Mesendoderm (in vitro differentiated cells): ENCODE measurements around the gene SNHG17.

Source experiments
- DNase-seq: peaks from one replicate; pipeline ENCODE4 v3.0.0; 2013
- H2AK5ac ChIP-seq: 2 replicates; pipeline ENCODE4 v1.6.1; 2013; ENCODE audit warnings: low read length, inconsistent platforms
- H2BK120ac ChIP-seq: 2 replicates; pipeline ENCODE4 v1.6.1; 2013; ENCODE audit warnings: low read depth, mild to moderate bottlenecking, low read length, moderate library complexity, mixed read lengths
- H2BK15ac ChIP-seq: replicated peaks from 2 replicates; pipeline ENCODE4 v1.6.1; 2013; ENCODE audit warnings: low read depth, mild to moderate bottlenecking, moderate library complexity
- H2BK5ac ChIP-seq: 2 replicates; pipeline ENCODE4 v1.6.1; 2013; ENCODE audit warnings: low read length, inconsistent platforms
- H3K18ac ChIP-seq: 2 replicates; pipeline ENCODE4 v1.6.1; 2013; ENCODE audit warnings: mild to moderate bottlenecking, low read length, mixed read lengths
- H3K23ac ChIP-seq: one replicate; pipeline ENCODE4 v1.6.1; 2013; ENCODE audit warnings: low read length
- H3K27ac ChIP-seq: 2 replicates; pipeline ENCODE4 v1.5.1; 2013; ENCODE audit warnings: low read depth, mild to moderate bottlenecking, inconsistent platforms, low read length, moderate library complexity
- H3K27me3 ChIP-seq: 2 replicates; pipeline ENCODE4 v1.6.1; 2013; ENCODE audit warnings: low read length, control low read depth, mild to moderate bottlenecking, inconsistent platforms; ENCODE audit not compliant: insufficient read depth, poor library complexity
- H3K36me3 ChIP-seq: 2 replicates; pipeline ENCODE4 v1.6.1; 2013; ENCODE audit warnings: low read length, inconsistent platforms; ENCODE audit not compliant: control insufficient read depth, insufficient read depth
- H3K4ac ChIP-seq: one replicate; pipeline ENCODE4 v1.6.1; 2013; ENCODE audit warnings: low read depth, mild to moderate bottlenecking, low read length, moderate library complexity
- H3K4me1 ChIP-seq: 2 replicates; pipeline ENCODE4 v1.6.1; 2013; ENCODE audit warnings: low read depth, low read length, inconsistent platforms; ENCODE audit not compliant: control insufficient read depth
- H3K4me2 ChIP-seq: 2 replicates; pipeline ENCODE4 v1.6.1; 2013; ENCODE audit warnings: low read length
- H3K4me3 ChIP-seq: 2 replicates; pipeline ENCODE4 v1.5.1; 2013; ENCODE audit warnings: mild to moderate bottlenecking, low read length
- H3K56ac ChIP-seq: one replicate; pipeline ENCODE4 v1.6.1; 2013; ENCODE audit warnings: low read length
- H3K79me1 ChIP-seq: 2 replicates; pipeline ENCODE4 v1.6.1; 2013; ENCODE audit warnings: low read length, inconsistent platforms
- H3K79me2 ChIP-seq: 2 replicates; pipeline ENCODE4 v1.6.1; 2013; ENCODE audit warnings: mild to moderate bottlenecking, low read length; ENCODE audit not compliant: control insufficient read depth, insufficient read depth
- H3K9ac ChIP-seq: 2 replicates; pipeline ENCODE4 v1.6.1; 2013; ENCODE audit warnings: low read length, inconsistent platforms
- H4K5ac ChIP-seq: one replicate; pipeline ENCODE4 v1.6.1; 2013; ENCODE audit warnings: low read length
- H4K8ac ChIP-seq: one replicate; pipeline ENCODE4 v1.6.1; 2013; ENCODE audit warnings: low read depth, mild to moderate bottlenecking, control low read depth, low read length, moderate library complexity
- WGBS: extraction: QIAGEN DNeasy Blood & Tissue Kit; methylation state at CpG from one replicate; pipeline ENCODE4 v1.1.7; 2013; ENCODE audit warnings: low lambda C conversion rate, missing lambda C conversion rate; ENCODE audit not compliant: insufficient coverage; ENCODE audit errors: extremely low coverage; 5-methylcytosine and 5-hydroxymethylcytosine counted together

SNHG17 gene

DNA sequence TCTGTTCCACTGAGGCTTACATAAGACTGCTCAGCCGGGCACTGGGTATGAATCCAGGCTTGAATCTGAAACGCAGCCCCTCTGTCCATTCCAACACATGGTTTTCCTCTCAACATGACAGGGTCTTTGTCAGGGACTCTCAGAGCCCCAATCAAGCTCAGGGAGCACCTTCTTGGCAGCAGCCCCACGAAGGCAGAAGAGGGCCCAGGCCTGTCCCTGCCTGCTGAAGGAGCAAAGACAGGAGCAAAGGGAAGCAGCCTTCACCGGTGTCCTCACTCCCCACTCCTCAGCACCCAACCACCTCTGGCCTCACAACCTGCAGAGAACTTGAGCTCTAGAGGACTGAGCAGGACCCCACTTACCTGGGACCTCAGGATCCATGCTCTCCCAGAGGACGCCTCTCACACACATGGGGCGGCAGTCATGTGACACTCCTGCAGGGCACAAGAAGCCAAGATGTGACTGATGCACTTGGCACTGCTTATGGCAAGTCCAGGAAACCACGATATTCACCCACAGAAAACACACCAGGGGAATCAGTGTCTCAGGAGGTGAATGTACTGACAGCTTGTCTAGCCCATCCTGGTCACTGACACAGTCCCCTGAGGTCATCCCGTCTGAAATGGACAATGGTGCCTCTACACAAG is 4.3 kb downstream of the SNHG17 start:
- peaks cover 51% of the 10 kb centered on the region for H3K79me1 ChIP-seq
- no peak overlapping the region for H4K8ac ChIP-seq
- H2BK120ac ChIP-seq: no peak overlapping the region
- peaks cover 85% of the 10 kb centered on the region for H3K79me2 ChIP-seq
- no peak for DNase-seq
- no peak overlapping the region for H3K27ac ChIP-seq
- no peak overlapping the region for H2AK5ac ChIP-seq
- peaks cover 7% of the 10 kb centered on the region for H3K4me1 ChIP-seq
- no peak overlapping the region for H2BK5ac ChIP-seq
- no peak overlapping the region for H3K4me2 ChIP-seq
- H3K23ac ChIP-seq: no peak overlapping the region
- no peak overlapping the region for H3K4me3 ChIP-seq
- no peaks in the 10 kb centered on the region for H3K27me3 ChIP-seq
- no peak overlapping the region for H4K5ac ChIP-seq
- H2BK15ac ChIP-seq: no peak overlapping the region
- no CpG with 5 or more reads among the region's 8 CpGs for WGBS
- no peak overlapping the region for H3K4ac ChIP-seq
- no peak overlapping the region for H3K9ac ChIP-seq
- H3K18ac ChIP-seq: no peak overlapping the region
- H3K56ac ChIP-seq: no peak overlapping the region
- H3K36me3 ChIP-seq: peaks cover 53% of the 10 kb centered on the region

DNA sequence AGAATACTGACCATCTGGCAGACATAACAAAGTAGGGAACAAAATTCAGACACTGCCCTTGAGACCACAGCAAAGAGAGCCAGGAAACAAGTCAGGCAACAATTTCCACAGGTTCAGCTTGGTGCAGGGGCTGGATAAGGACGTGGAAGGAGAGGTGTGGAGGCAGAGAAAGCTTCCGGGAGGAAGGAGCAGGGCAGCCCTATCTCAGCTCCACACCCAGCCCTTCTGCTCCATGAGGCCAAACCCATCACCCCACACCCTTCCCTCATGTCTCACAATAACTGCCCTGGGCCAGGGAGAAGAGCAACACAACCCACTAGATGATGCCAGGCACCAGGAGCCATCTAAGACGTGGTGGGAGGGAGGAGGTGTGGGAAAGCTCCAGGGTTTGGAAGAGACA is 5.8 kb downstream of the SNHG17 start:
- Histone ChIP-seq H2BK15ac (no peak overlapping the region), H3K4me2 (no peak overlapping the region), H3K27ac (no peak overlapping the region), H3K23ac (no peak overlapping the region), H3K4me3 (no peak overlapping the region), H4K8ac (no peak overlapping the region), H4K5ac (no peak overlapping the region), H3K18ac (no peak overlapping the region), H2BK5ac (no peak overlapping the region), H3K4ac (no peak overlapping the region), H3K27me3 (no peaks in the 10 kb centered on the region), H3K56ac (peak overlapping the region; percentile 3), H3K79me2 (peaks cover 80% of the 10 kb centered on the region), H3K4me1 (peaks cover 7% of the 10 kb centered on the region), H2BK120ac (no peak overlapping the region), H3K36me3 (peaks cover 67% of the 10 kb centered on the region), H2AK5ac (no peak overlapping the region), H3K79me1 (peaks cover 58% of the 10 kb centered on the region), H3K9ac (no peak overlapping the region)
- no peak for DNase-seq
- WGBS: no CpG with 5 or more reads among the region's 3 CpGs

DNA sequence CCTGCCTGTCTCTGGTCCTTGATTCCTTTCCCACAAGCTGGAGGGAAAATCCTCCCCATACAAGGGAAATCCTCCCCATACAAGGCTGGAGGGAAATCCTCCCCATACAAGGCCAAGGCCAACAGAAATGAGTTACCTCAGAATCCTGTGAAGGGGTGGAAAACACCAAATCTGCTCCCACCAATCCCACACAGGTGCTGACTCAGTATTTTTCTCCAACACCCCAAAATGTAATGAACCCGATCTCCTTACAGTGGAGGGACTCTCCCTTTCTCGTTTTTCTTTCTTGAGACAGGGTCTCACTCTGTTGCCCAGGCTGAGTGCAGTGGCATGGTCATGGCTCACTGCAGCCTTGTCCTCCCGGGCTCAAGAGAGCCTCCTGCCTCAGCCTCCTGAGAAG is 6.3 kb downstream of the SNHG17 start:
- DNase-seq: no peak
- no peak overlapping the region for H2BK120ac ChIP-seq

DNA sequence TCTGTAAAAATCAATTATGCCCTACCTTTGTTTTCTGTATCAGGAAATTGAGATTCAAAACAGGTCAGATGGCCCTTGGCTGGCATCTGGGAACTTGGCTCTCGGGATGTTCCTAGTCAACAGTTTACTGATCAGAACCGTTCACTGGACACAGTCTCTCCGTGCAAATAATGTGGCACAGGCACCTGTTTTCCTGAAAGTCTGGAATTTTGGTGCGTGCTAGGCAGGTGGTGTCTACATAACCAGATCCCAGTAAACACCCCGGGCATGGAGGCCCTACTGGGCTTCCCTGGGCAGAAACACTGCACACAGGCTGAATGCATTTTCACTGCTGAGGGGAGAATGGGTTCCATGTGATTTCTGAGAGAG is 7.5 kb downstream of the SNHG17 start:
- Histone ChIP-seq H3K56ac (no peak overlapping the region), H2AK5ac (no peak overlapping the region), H2BK5ac (no peak overlapping the region), H3K4me1 (peaks cover 7% of the 10 kb centered on the region), H3K9ac (no peak overlapping the region), H3K79me1 (peaks cover 60% of the 10 kb centered on the region), H3K4me2 (no peak overlapping the region), H2BK15ac (no peak overlapping the region), H3K4ac (no peak overlapping the region), H3K23ac (no peak overlapping the region), H3K79me2 (peaks cover 65% of the 10 kb centered on the region), H2BK120ac (no peak overlapping the region), H3K4me3 (no peak overlapping the region), H3K27ac (no peak overlapping the region), H4K5ac (no peak overlapping the region), H4K8ac (no peak overlapping the region), H3K36me3 (peaks cover 71% of the 10 kb centered on the region), H3K27me3 (no peaks in the 10 kb centered on the region), H3K18ac (no peak overlapping the region)
- WGBS: no CpG with 5 or more reads among the region's 5 CpGs
- no peak for DNase-seq

More for the DNA sequence above, 6.3 kb downstream of the SNHG17 start:
- Histone ChIP-seq H4K8ac (no peak overlapping the region), H3K4ac (no peak overlapping the region), H4K5ac (no peak overlapping the region), H3K79me2 (peaks cover 77% of the 10 kb centered on the region), H2BK5ac (no peak overlapping the region), H3K4me2 (no peak overlapping the region), H2AK5ac (no peak overlapping the region), H3K36me3 (peaks cover 68% of the 10 kb centered on the region), H3K56ac (no peak overlapping the region), H3K9ac (no peak overlapping the region), H3K23ac (no peak overlapping the region), H3K27me3 (no peaks in the 10 kb centered on the region), H3K79me1 (peaks cover 58% of the 10 kb centered on the region), H2BK15ac (no peak overlapping the region), H3K18ac (no peak overlapping the region), H3K4me3 (no peak overlapping the region), H3K27ac (no peak overlapping the region), H3K4me1 (peaks cover 7% of the 10 kb centered on the region)
- no CpG with 5 or more reads among the region's 3 CpGs for WGBS

DNA sequence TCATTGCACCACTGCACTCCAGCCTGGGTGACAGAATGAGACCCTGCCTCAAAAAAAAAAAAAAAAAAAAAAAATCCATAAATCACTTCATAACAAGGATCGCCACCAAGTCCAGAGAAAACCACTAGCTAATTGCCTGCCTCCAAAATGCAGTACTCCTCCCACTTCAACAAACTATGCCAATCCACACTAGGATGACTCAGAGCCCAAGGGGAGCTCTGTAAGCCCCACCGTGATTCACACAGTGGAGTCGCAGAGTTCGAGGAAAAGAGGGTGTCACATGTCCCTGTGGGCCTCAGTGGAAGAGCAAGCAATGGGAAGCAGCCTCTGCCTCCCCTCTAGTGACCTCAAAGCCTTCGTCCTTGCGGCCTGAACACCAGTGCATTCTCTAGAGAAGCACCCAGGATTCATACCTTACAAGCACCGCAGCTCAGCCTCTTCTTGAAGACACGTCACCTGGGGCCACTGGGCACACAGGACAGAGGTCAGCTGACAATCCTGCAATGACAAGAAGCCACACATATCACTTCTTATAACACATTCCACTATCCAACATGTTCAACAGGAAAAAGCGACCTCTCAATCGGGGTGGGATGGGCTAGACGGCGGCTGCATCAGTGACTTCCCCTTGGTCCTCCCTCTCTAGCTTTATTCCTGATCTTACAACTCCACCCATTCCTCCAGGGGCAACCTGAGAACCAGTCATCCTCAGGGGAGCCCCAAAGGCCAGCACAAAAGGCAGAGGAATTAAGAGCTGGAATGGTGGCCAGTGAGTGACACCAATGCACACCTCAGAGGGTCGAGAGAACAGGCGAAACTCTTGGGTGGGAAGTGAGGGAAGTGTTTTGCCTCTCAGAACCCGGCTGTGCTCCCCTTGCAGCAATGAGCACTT is 8.9 kb downstream of the SNHG17 start:
- Histone ChIP-seq H3K4me2 (no peak overlapping the region), H3K4ac (no peak overlapping the region), H2AK5ac (no peak overlapping the region), H3K79me1 (peaks cover 60% of the 10 kb centered on the region), H3K4me1 (no peaks in the 10 kb centered on the region), H3K4me3 (no peak overlapping the region), H2BK5ac (no peak overlapping the region), H4K5ac (no peak overlapping the region), H3K56ac (no peak overlapping the region), H3K79me2 (peaks cover 53% of the 10 kb centered on the region), H4K8ac (no peak overlapping the region), H2BK120ac (no peak overlapping the region), H3K18ac (no peak overlapping the region), H3K27me3 (no peaks in the 10 kb centered on the region), H3K27ac (no peak overlapping the region), H3K36me3 (peaks cover 72% of the 10 kb centered on the region), H3K23ac (no peak overlapping the region), H2BK15ac (no peak overlapping the region), H3K9ac (no peak overlapping the region)
- no CpG with 5 or more reads among the region's 15 CpGs for WGBS
- no peak for DNase-seq
